H1 (cell line): Measurements from ENCODE around the gene POLE4.

ENCODE experiments used
- BRCA1 ChIP-seq: IDR thresholded peaks from 2 replicates; pipeline ENCODE4 v1.6.1; 2012; ENCODE audit warnings: low read depth, low read length, improper control_type of control experiment
- CEBPB ChIP-seq: IDR thresholded peaks from 2 replicates; pipeline ENCODE4 v1.6.1; 2012; ENCODE audit warnings: low read depth, low read length
- CTCF ChIP-seq, 3 experiments: IDR thresholded peaks; 1 replicate in 2 of 3; 2 replicates in 1 of 3; pipeline versions ENCODE4 v1.5.1 to v1.6.1; 2011; ENCODE audit warnings: low read length in 3 of 3, mild to moderate bottlenecking in 3 of 3, inconsistent platforms in 2 of 3, low read depth in 1 of 3, moderate library complexity in 1 of 3; ENCODE audit not compliant: insufficient read depth in 1 of 3; ENCODE audit errors: control extremely low read depth in 1 of 3
- EP300 ChIP-seq, 2 experiments: IDR thresholded peaks; 1 replicate in 1 of 2; 2 replicates in 1 of 2; pipeline ENCODE4 v1.6.1; 2011 to 2012; ENCODE audit warnings: low read depth in 2 of 2, low read length in 2 of 2, mild to moderate bottlenecking in 2 of 2, borderline replicate concordance in 1 of 2, inconsistent platforms in 1 of 2, moderate library complexity in 1 of 2
- EZH2 ChIP-seq: fragments of 200-600 bp; sonication (generic); IDR thresholded peaks from 2 replicates; pipeline ENCODE4 v1.7.1; 2012; ENCODE audit warnings: low read depth, mild to moderate bottlenecking, moderate library complexity, low read length, inconsistent platforms; ENCODE audit not compliant: severe bottlenecking
- KDM1A ChIP-seq: fragments of 200-600, 300-600 bp; sonication (generic); IDR thresholded peaks from 2 replicates; pipeline ENCODE4 v1.7.1; 2016; ENCODE audit warnings: mild to moderate bottlenecking, low read length, borderline replicate concordance
- MAFK ChIP-seq: IDR thresholded peaks from 2 replicates; pipeline ENCODE4 v1.6.1; 2012; ENCODE audit warnings: low read depth, mild to moderate bottlenecking, improper control_type of control experiment, low read length
- NANOG ChIP-seq: IDR thresholded peaks from 2 replicates; pipeline ENCODE4 v1.6.1; 2011; ENCODE audit warnings: low read length, low read depth, mild to moderate bottlenecking, inconsistent platforms; ENCODE audit not compliant: insufficient read depth, poor library complexity, severe bottlenecking
- PHF8 ChIP-seq: fragments of 200-600 bp; sonication (generic); conservative IDR thresholded peaks from 2 replicates; pipeline ENCODE4 v1.7.1; 2012; ENCODE audit warnings: low read depth, mild to moderate bottlenecking, inconsistent platforms, low read length, moderate library complexity
- POLR2AphosphoS5 ChIP-seq: IDR thresholded peaks from 2 replicates; pipeline ENCODE4 v1.6.1; 2011; ENCODE audit warnings: low read depth, low read length
- SP2 ChIP-seq: IDR thresholded peaks from 2 replicates; pipeline ENCODE4 v1.6.1; 2012; ENCODE audit warnings: mild to moderate bottlenecking, low read length, inconsistent platforms
- ZNF274 ChIP-seq: IDR thresholded peaks from 2 replicates; pipeline ENCODE4 v1.7.0; 2012; ENCODE audit warnings: low read length, borderline replicate concordance; ENCODE audit errors: extremely low read depth

- TF ChIP-seq POLR2AphosphoS5 = no peak
- no peak for TF ChIP-seq CEBPB
- no peak for TF ChIP-seq PHF8
- TF ChIP-seq ZNF274 = no peak
- TF ChIP-seq EP300 (IDR thresholded peaks at IDR 0.05; ENCODE audit: borderline replicate concordance in 1 of 2, low read depth in 2 of 2, low read length in 2 of 2) = no peak
- TF ChIP-seq EZH2 = no peak
- TF ChIP-seq BRCA1 = no peak
- TF ChIP-seq CTCF (IDR thresholded peaks at IDR 0.05; ENCODE audit: control extremely low read depth in 1 of 3, insufficient read depth in 1 of 3, low read depth in 1 of 3, low read length in 3 of 3) = no peak
- no peak for TF ChIP-seq KDM1A
- TF ChIP-seq SP2 = no peak
- no peak for TF ChIP-seq NANOG
- TF ChIP-seq MAFK = no peak
Observed at GRCh38 chr2:74985978-74986609, 27.7 kb downstream of the POLE4 start.
